Stimulated activated CD8-positive, alpha-beta memory T cell treated with anti-CD3 and anti-CD28 coated beads, Interleukin-12 subunit alpha, Interleukin-12 subunit beta, amount 100 ng/mL, for 24 hours (primary cell): ENCODE results near the gene MUL1.
"Not testable (repeated sequence)": the region's sequence is repeated elsewhere in the genome, so short reads cannot be mapped to it uniquely, and the experiment has no call there.

ENCODE experiments used
- DNase-seq: peaks from one replicate; pipeline ENCODE4 v3.0.0-alpha.2; 2020; ENCODE audit errors: extremely low read depth

The MUL1 gene

GRCh38 chr1:20507564-20508410, at the start of gene MUL1:
TSS of gene MUL1 (minus strand) at chr1:20508151. CDS start at chr1:20508024, 127 bp downstream.
- peak; percentile 93 for DNase-seq

GRCh38 chr1:20555758-20556120, 47.8 kb upstream of the MUL1 start:
- DNase-seq = no peak

GRCh38 chr1:20555025-20555757, 47.2 kb upstream of the MUL1 start:
- no peak for DNase-seq

GRCh38 chr1:20552728-20553445, 44.9 kb upstream of the MUL1 start:
- DNase-seq = no peak

DNA sequence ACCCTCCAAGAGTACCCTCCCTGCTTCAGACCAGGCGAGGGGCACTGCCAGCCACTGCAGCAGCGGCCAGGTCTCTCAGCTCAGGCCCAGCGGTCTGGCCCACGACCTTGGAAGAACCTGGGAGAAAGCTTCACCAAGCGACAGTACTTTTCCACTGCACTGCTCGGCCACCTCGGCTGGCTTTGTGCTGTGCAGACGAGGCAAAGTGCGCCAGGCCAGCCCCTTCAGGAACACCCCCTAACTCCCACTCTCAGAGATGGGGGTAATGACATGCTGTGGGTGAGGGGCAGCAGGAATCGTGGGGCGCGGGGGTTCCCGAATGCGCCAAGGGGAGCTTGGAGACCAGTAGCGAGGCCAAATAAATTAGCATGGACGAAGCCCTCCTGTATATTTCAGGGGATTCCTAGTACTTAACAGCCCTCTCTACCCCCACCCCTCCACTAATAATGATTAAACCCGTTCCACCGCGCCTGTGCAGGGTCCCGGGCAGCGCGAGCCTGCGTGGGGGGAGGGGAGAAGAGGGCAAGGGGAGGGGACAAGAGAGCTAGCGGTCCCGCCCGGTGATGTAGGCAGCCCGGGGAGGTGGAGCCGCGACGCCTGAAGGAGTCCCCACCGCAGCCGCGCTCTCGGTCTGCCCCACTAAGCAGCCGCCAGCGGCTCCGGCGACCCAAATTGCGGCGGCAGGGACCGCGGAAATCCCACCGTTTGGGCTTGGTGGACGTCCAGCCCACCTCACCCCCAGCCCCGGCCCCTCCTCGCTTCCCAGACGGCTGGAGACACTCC, 44.2 kb upstream of the MUL1 start, which contains the start of gene FAM43B:
Gene FAM43B, plus strand, starts transcription at position 629 of the 783 bp plus-strand sequence. CDS start 401 bp downstream, outside the sequence.
- no peak for DNase-seq

- DNase-seq = no peak
Observed at GRCh38 chr1:20551161-20551560, 43.2 kb upstream of the MUL1 start.

DNA sequence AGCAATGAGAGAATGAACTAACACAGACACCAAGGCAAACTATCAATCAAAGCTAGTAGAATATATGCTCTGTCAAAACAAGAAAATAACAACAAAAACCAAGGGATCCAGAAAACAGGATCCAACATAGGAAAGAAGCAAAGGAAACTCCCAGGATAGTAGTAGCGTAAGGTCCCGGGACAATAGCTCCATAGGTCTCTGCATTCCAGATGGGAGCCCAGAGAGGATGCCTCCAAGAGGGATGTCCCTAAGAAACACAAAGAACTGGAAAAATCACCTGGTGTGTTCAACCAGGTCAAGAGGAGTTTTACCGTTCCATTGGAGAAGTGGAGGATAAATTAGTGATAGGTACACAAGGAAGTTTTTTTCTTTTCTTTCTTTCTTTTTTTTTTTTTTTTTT, 38.7 kb upstream of the MUL1 start:
- DNase-seq = no peak

DNA sequence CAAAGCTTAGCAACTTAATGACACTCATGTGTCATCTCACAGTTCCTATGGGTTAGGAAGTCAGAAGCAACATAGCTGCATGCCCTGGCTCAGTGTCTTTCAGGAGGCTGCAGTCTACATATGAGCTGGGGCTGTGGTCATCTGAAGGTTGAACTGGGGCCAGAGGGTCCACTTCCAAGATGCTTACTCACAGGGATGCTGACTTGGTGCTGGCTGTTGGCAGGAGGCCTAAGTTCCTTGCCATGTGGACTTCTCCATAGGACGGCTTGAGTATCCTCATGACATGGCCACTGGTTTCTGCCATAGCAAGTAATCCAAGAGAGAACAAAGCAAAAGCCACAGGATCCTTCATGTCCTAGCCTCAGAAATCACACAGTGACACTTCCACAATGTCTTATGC, 32.3 kb upstream of the MUL1 start:
- no peak for DNase-seq

- DNase-seq = no peak
Observed at GRCh38 chr1:20538760-20539551, 31.0 kb upstream of the MUL1 start.

GRCh38 chr1:20538227-20538626, 30.3 kb upstream of the MUL1 start:
- DNase-seq = no peak

GRCh38 chr1:20534659-20535417, 26.9 kb upstream of the MUL1 start:
- DNase-seq = no peak

DNA sequence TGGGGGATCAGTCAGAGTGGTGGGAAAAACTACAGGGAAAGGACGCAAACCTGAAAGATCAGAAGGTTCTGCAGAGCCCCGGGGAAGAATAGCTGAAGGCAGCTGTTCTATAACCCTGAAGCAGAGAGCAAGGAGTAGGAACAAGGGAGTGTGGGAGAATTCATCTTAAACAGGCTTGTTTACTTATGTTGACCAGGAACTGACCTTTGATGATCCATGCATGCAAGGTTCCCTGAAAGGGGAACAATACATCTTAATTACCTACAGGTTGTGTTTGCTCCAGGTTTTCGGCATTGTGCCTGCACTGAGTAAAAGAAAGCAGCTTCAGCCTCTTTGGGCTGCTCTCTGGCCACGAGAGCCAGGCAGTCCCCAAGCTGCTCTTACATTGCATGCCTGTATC, 25.7 kb upstream of the MUL1 start:
- DNase-seq = no peak

DNA sequence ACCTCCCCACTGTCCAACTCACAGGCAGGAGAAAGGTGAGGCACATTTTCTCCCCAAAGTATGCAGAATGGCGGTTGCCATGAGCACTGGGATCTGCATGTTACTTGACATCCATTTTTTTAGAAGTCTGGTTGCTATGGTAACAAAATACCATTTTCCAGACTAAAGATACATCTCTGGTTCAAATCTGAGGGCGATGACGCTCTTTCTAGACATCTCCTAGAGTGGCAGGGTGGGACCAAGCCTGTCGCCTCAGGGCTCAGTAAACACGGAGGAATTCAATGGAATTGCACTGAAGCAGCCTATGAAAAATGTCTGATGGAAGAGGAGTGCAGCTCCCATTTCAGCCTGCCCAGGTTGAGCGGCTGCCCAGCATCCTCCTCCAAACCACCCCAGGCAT, 22.9 kb upstream of the MUL1 start:
- DNase-seq = no peak

GRCh38 chr1:20530306-20530705, 22.4 kb upstream of the MUL1 start:
- no peak for DNase-seq

DNA sequence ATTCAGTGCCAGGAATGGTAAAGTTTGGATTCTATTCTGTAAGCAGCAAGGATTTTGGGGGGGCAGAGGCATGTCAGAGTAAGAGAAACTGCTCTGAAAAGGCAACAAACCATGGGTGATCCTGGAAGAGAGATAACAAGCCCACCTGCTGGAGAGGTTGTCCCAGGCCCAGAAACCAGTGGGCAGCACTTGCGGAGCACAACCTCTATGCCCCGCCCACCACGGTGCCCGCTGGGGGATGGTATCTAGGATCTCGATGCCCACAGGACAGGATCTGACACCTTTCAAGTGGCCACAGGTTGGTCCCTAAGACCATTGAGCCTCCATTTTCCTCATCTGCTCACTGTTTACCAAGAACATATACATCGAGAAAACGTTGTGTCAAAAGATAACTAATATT, 20.3 kb upstream of the MUL1 start:
- no peak for DNase-seq

GRCh38 chr1:20526267-20526666, 18.3 kb upstream of the MUL1 start:
- no peak for DNase-seq

- DNase-seq = no peak
Observed at GRCh38 chr1:20521960-20522861, 14.3 kb upstream of the MUL1 start.

DNA sequence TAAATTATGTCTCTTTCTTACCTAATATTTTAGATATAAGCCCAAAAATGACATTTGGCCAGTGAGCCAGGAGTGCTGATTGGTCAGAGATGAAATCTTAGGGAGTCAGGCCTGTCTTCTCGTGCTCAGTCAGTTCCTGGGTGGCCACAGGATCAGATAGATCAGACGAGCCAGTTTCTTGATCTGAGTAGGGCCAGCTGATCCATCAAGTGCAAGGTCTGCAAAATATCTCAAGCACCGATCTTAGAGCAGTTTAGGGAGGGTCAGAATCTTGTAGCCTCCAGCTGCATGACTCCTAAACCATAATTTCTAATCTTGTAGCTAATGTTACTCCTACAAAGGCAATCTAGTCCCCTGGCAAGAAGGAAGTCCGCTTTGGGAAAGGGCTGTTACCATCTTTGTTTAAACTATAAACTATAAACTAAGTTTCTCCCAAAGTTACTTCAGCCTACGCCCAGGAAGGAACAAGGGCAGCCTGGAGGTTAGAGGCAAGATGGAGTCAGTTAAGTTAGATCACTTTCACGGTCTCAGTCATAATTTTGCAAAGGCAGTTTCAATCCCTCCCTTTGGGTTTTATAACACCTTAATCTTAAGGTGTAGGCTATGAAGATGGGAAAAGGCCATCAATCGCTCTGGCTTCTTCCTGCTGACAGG, 11.8 kb upstream of the MUL1 start:
- not testable (repeated sequence) for DNase-seq
